Heart right ventricle (tissue), 16 donors: ENCODE data around the gene SCYGR4. TPM values are rescaled to one million over a fixed set of nuclear protein-coding genes. Genes with fewer than 3 reads are reported as not detected.

Source experiments
- ATAC-seq, 8 donors: fragments of 200-7000 bp; cut with Tn5 transposase; one replicate each; pipeline ENCODE4 v1.9.1; 2020; ENCODE audit warnings: mild to moderate bottlenecking in 8 of 8, moderate library complexity in 8 of 8, moderate number of reproducible peaks in 1 of 8
- DNase-seq, 2 donors: peaks; one replicate each; pipeline ENCODE4 v3.0.0-alpha.2; 2020
- H3K27ac ChIP-seq, 10 donors: fragments of 200-600 bp; sonication (generic) in 2 of 10; one replicate each; pipeline versions ENCODE4 v1.5.0 to v1.8.0; 2020 to 2022; ENCODE audit warnings: mild to moderate bottlenecking in 3 of 10
- H3K27me3 ChIP-seq, 7 donors: fragments of 200-600 bp; one replicate each; pipeline ENCODE4 v1.8.0; 2021 to 2022; ENCODE audit warnings: mild to moderate bottlenecking in 2 of 7
- H3K36me3 ChIP-seq, 9 donors: fragments of 200-600 bp; sonication (generic) in 1 of 9; one replicate each; pipeline versions ENCODE4 v1.5.0 to v1.8.0; 2020 to 2022; ENCODE audit warnings: mild to moderate bottlenecking in 2 of 9
- H3K4me1 ChIP-seq, 9 donors: fragments of 200-600 bp; sonication (generic) in 1 of 9; one replicate each; pipeline versions ENCODE4 v1.5.0 to v1.8.0; 2020 to 2022; ENCODE audit warnings: mild to moderate bottlenecking in 4 of 9
- H3K4me3 ChIP-seq, 10 donors: fragments of 200-600 bp; sonication (generic) in 2 of 10; one replicate each; pipeline versions ENCODE4 v1.5.0 to v1.8.0; 2020 to 2022; ENCODE audit warnings: mild to moderate bottlenecking in 7 of 10, moderate library complexity in 2 of 10
- H3K9me3 ChIP-seq, 11 donors: fragments of 200-600 bp in 10 of 11; sonication (generic) in 2 of 11; one replicate each; pipeline versions ENCODE4 v1.5.0 to v1.8.0; 2013 to 2022; ENCODE audit warnings: mild to moderate bottlenecking in 2 of 11, control low read depth in 1 of 11, moderate library complexity in 1 of 11
- WGBS, 2 donors: extraction: QIAGEN DNeasy Blood & Tissue Kit; methylation state at CpG; one replicate each; pipeline ENCODE4 v1.1.7; 2013; ENCODE audit warnings: inconsistent platforms in 1 of 2; 5-methylcytosine and 5-hydroxymethylcytosine counted together
- intact Hi-C, 10 donors: fragments of 100-400 bp; cut with DNase I; formaldehyde crosslinking; loops; one replicate each; pipeline versions ENCODE4 v1.11.1 to v1.14.2; 2022
- polyA plus RNA-seq, 2 donors: library from polyadenylated mRNA; stranded (reverse); fragments of 200-250 nt; gene quantifications; one replicate each; pipeline ENCODE4 v1.2.3, GENCODE V29; 2013
- total RNA-seq, 10 donors: library from RNA; stranded (reverse); fragmentation: NEBNext Ultra II Directional in 3 of 10; extraction: Animal tissue kit (Norgen Biotek cat#: 25700) in 3 of 10; gene quantifications; one replicate each; pipeline versions ENCODE4 v1.2.1 to v1.2.4, GENCODE V29; 2021 to 2023
- TF ChIP-seq, protein P1 (sequence below), 9 donors: fragments of 200-600 bp; sonication (generic) in 2 of 9; IDR thresholded peaks; one replicate each; pipeline versions ENCODE4 v1.5.0 to v1.8.0; 2021 to 2022; ENCODE audit warnings: antibody characterized with exemption in 9 of 9, mild to moderate bottlenecking in 5 of 9, moderate library complexity in 1 of 9
- donor health status: Arrhythmogenic right ventricular cardiomyopathy.
- donor health status: ischemic (EF 13 %, LVEDD 7.1; RV severe dilation, severe dysfunction).
- donor health status: healthy with polysubstance abuse.
- donor health status: DM: no; HTN: yes; CAD: no.
- donor health status: DM: no; HTN: no; CAD: no.
- donor health status: ischemic (EF 25% LVEDD 6.9; RV normal size, moderate dysfunction).
- donor health status: ischemic (EF 25% LVEDD 5.7; RV mildly dilated, moderate dysfunction).
- donor health status: healthy.
- donor health status: DM: yes; HTN: yes; CAD: no.
- donor health status: Ischemic cardiomyopathy.
- donor health status: ischemic (EF 35%, LVEDD 5.7; RV mildly dilated, moderate dysfunction).
- donor health status: nonischemic (EF 11% LVEDD 7.7; RV severe dilation, severe dysfunction).
- donor health status: DM: yes; HTN: yes; CAD: no.
- donor health status: PGD.
- donor health status: ischemic (EF 29% LVEDD 5.4; RV normal size, mild dysfunction).
- donor health status: nonischemic (EF 23%, LVEDD 6.1; RV moderate dilation, normal function).

SCYGR4 gene
- total and polyA plus RNA-seq, 12 donors = not detected

DNA sequence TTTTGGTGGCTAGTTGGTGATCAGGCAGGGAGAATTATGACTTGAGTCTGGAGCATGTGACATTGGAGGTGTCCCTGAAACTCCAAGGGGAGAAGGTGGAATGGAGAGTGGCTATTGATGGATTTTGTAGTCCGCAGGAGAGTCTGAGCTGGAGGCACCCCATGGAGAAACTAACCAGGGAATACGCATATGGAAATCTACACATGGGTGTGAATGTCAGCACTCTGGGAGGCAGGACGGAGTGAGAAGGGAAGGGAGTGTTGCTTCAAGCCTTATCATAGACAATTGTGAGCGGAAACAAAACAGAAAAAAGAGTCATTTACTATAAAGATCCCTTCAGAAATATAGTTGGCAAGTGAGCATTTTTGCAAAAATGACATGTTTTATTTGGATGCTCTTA lies 667 bp upstream of the SCYGR4 start:
- intact Hi-C loops = no loop called here
- Histone ChIP-seq H3K27me3 (peaks cover 0 to 34% (median 0%) of the 10 kb centered on the region in 7 donors), H3K27ac (no peak overlapping the region), H3K4me3 (no peak overlapping the region), H3K9me3 (no peaks in the 10 kb centered on the region), H3K36me3 (no peaks in the 10 kb centered on the region), H3K4me1 (peaks cover 0 to 7% (median 0%) of the 10 kb centered on the region in 9 donors)
- 23 to 27% methylated on average over 4 of the region's 4 CpGs for WGBS, 2 donors
- DNase-seq = no peak
- ATAC-seq = no peak
- TF ChIP-seq, protein P1, sequence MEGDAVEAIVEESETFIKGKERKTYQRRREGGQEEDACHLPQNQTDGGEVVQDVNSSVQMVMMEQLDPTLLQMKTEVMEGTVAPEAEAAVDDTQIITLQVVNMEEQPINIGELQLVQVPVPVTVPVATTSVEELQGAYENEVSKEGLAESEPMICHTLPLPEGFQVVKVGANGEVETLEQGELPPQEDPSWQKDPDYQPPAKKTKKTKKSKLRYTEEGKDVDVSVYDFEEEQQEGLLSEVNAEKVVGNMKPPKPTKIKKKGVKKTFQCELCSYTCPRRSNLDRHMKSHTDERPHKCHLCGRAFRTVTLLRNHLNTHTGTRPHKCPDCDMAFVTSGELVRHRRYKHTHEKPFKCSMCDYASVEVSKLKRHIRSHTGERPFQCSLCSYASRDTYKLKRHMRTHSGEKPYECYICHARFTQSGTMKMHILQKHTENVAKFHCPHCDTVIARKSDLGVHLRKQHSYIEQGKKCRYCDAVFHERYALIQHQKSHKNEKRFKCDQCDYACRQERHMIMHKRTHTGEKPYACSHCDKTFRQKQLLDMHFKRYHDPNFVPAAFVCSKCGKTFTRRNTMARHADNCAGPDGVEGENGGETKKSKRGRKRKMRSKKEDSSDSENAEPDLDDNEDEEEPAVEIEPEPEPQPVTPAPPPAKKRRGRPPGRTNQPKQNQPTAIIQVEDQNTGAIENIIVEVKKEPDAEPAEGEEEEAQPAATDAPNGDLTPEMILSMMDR (IDR thresholded peaks at IDR 0.05) = no peak

DNA sequence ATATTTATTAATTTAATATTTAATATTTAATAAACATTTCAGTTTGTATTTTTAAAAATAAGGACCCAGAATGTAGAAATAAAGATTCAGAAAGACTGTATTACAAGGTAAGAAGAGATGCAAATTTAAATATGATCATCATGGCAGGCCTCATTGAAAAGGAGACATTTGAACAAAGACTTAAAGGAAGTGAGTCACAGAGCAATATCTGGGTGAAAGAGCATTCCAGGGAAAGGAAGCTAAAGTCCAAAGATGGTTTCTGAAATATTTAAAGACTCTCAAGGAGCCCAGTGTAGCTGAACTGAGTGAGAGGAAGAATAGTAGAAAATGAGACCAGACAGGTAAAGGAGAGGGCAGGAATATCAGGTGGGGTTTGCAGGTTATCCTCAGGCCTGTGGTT lies 5.9 kb downstream of the SCYGR4 start:
- H3K9me3 ChIP-seq = peaks cover 0 to 10% (median 0%) of the 10 kb centered on the region in 11 donors
- TF ChIP-seq, protein P1 (IDR thresholded peaks at IDR 0.05) = no peak
- no peak for ATAC-seq
- no peak for DNase-seq
- no peak overlapping the region for H3K4me3 ChIP-seq
- peaks cover 0 to 7% (median 0%) of the 10 kb centered on the region in 9 donors for H3K4me1 ChIP-seq
- H3K27me3 ChIP-seq = peaks cover 0 to 4% (median 0%) of the 10 kb centered on the region in 7 donors
- H3K27ac ChIP-seq = no peak overlapping the region
- intact Hi-C loops = no loop called here
- H3K36me3 ChIP-seq = no peaks in the 10 kb centered on the region

DNA sequence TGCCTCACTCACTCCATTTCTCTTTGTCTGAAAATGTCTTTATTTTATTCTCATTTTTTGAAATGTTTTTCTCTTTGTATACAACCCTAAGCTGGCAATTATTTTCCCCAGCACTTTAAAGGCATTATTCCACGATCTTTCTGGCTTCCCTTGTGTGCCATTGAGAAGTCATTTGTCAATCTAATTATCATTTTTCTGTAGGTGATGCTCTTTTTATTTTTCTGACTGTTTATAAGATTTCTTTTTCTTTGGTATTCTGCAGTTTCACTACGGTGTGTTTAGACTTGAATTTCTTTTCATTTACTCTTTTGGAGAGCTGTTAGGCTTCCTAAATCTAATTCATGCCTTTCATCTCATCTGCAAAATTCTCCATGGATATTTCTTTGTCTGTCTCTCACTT lies 8.1 kb downstream of the SCYGR4 start:
- Histone ChIP-seq H3K27ac (no peak overlapping the region), H3K4me3 (no peak overlapping the region), H3K36me3 (no peaks in the 10 kb centered on the region), H3K9me3 (peaks cover 0 to 10% (median 0%) of the 10 kb centered on the region in 11 donors), H3K4me1 (peaks cover 0 to 7% (median 0%) of the 10 kb centered on the region in 9 donors), H3K27me3 (peaks cover 0 to 13% (median 0%) of the 10 kb centered on the region in 7 donors)
- no peak for DNase-seq
- TF ChIP-seq, protein P1 (IDR thresholded peaks at IDR 0.05) = no peak
- intact Hi-C loops = no loop called here
- 60 to 62% methylated on average over 2 of the region's 2 CpGs for WGBS, 2 donors
- no peak for ATAC-seq

DNA sequence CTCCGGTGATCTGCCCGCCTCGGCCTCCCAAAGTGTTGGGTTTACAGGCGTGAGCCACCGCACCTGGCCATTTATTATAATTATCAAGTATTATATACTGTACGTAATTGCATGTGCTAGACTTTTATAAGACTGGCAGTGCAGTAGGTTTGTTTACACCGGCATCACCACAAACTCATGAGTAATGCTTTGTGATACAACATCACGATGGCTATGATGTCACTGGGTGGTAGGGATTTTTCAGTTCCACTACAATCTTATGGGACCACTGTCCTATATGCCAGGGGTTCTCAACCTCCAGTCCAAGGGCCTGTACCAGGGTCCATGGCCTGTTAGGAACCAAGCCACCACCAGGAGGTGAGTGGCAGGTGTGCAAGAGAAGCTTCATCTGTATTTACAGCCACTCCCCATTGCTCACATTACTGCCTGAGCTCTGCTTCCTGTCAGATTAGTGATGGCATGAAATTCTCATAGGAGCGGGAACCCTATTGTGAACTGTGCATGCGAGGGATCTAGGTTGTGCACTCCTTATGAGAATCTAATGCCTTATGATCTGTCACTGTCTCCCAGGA lies 9.4 kb downstream of the SCYGR4 start:
- WGBS, 2 donors = 89 to 95% methylated on average over 10 of the region's 10 CpGs
- Histone ChIP-seq H3K27me3 (peaks cover 0 to 13% (median 0%) of the 10 kb centered on the region in 7 donors), H3K36me3 (no peaks in the 10 kb centered on the region), H3K4me3 (no peak overlapping the region), H3K27ac (no peak overlapping the region), H3K9me3 (peaks cover 0 to 10% (median 0%) of the 10 kb centered on the region in 11 donors), H3K4me1 (peaks cover 0 to 7% (median 0%) of the 10 kb centered on the region in 9 donors)
- DNase-seq (no peak), ATAC-seq (no peak)
- TF ChIP-seq, protein P1 (IDR thresholded peaks at IDR 0.05) = no peak
- intact Hi-C loops = no loop called here
